ENCODE results near the gene POLD4. TPM values are rescaled to one million over a fixed set of nuclear protein-coding genes. Genes with fewer than 3 reads are reported as not detected.

The POLD4 gene
- total and polyA plus RNA-seq, 2 donors (not counting 3 experiments of a cell fraction or from before 2014, with no cell fraction given), result 50.1 to 204 TPM

GRCh38 chr11:67364783-67365722, 11.7 kb upstream of the POLD4 start:
- TF ChIP-seq MYC (IDR thresholded peaks at IDR 0.05; ENCODE audit: low read depth, low read length) (no peak), CTCF (IDR thresholded peaks at IDR 0.05; ENCODE audit: extremely low read depth in 1 of 2, insufficient read depth in 1 of 2, low read depth in 1 of 2, low read length in 2 of 2) (no peak), JUN (IDR thresholded peaks at IDR 0.05; ENCODE audit: borderline replicate concordance, insufficient read depth, insufficient read length, low read depth) (no peak), EZH2 (IDR thresholded peaks at IDR 0.05; ENCODE audit: borderline replicate concordance, low read depth, low read length, severe bottlenecking) (no peak), GATA2 (IDR thresholded peaks at IDR 0.05; ENCODE audit: insufficient read depth, insufficient read length, low read depth, low read length) (no peak), FOS (IDR thresholded peaks at IDR 0.05; ENCODE audit: borderline replicate concordance, insufficient read depth, low read length) (no peak), MAX (IDR thresholded peaks at IDR 0.05; ENCODE audit: insufficient read depth, insufficient read length) (no peak), POLR2A (IDR thresholded peaks at IDR 0.05; ENCODE audit: low read depth, low read length) (no peak), POLR2AphosphoS5 (IDR thresholded peaks at IDR 0.05; ENCODE audit: insufficient read depth, low read depth, low read length) (no peak)
- BruUV-seq (replicated peaks), result no TSS peak
- Histone ChIP-seq H3K4me1 (ENCODE audit: control insufficient read depth, extremely low read depth, insufficient read depth, low read length) (peaks cover 11% of the 10 kb centered on the region), H2AFZ (ENCODE audit: low read depth, low read length) (no peak overlapping the region), H3K4me2 (ENCODE audit: insufficient read depth, low read length) (no peak overlapping the region), H3K9me1 (replicated peaks; ENCODE audit: control insufficient read depth, extremely low read depth, insufficient read depth, low read length) (no peaks in the 10 kb centered on the region), H3K4me3 (replicated peaks in 1 of 3; ENCODE audit: insufficient read depth in 1 of 3, low read depth in 1 of 3, low read length in 3 of 3) (no peak overlapping the region), H3K27me3 (ENCODE audit: control insufficient read depth in 2 of 2, insufficient read depth in 2 of 2, low read length in 2 of 2) (no peaks in the 10 kb centered on the region), H3K9me3 (replicated peaks; ENCODE audit: control insufficient read depth, insufficient read depth, low read length) (no peaks in the 10 kb centered on the region), H4K20me1 (replicated peaks; ENCODE audit: control insufficient read depth, extremely low read depth, insufficient read depth, low read length) (no peaks in the 10 kb centered on the region), H3K79me2 (ENCODE audit: control insufficient read depth, insufficient read depth, low read length) (no peaks in the 10 kb centered on the region), H3K9ac (replicated peaks; ENCODE audit: extremely low read depth, insufficient read depth, low read length) (no peak overlapping the region), H3K36me3 (ENCODE audit: control insufficient read depth in 2 of 2, extremely low read depth in 1 of 2, insufficient read depth in 2 of 2, low read length in 2 of 2) (no peaks in the 10 kb centered on the region), H3K27ac (ENCODE audit: insufficient read depth, low read depth, low read length) (no peak overlapping the region)
- ChIA-PET CTCF (interaction anchor here (1.2 to 1.4 kb wide), 3 partner anchors 9 to 18 kb away, joined by 3 to 5 read pairs (median 4); partner anchors contain the start of gene CLCF1), POLR2A (no interaction called here)
- DNase-seq (ENCODE audit: low read depth, low spot score) (no peak), FAIRE-seq (no peak)
- intact Hi-C loops (cut with micrococcal nuclease) (no loop called here), dilution Hi-C loops (cut with MboI; ENCODE audit: extremely low pct_ligation_motif_present, low sequenced_read_pairs) (no loop called here)
